Coronary artery (tissue), 2 donors: ENCODE data around the gene CD63.

Experiments used
- DNase-seq: peaks from one replicate; pipeline ENCODE4 v3.0.0-alpha.2; 2017; ENCODE audit warnings: low spot score
- H3K27ac ChIP-seq, 2 donors: fragments of 200-600 bp; sonication (generic); one replicate each; pipeline ENCODE4 v1.5.1; 2016 to 2019
- H3K4me3 ChIP-seq: fragments of 200-600 bp; sonication (generic); 2 replicates; pipeline ENCODE4 v1.5.1; 2016; ENCODE audit warnings: mild to moderate bottlenecking, moderate library complexity
- CTCF ChIP-seq: fragments of 200-600 bp; sonication (generic); IDR thresholded peaks from one replicate; pipeline ENCODE4 v1.5.1; 2019; ENCODE audit warnings: antibody characterized with exemption

Gene CD63

GRCh38 chr12:55733021-55733555, 4.3 kb upstream of the CD63 start:
- no peak for TF ChIP-seq CTCF
- no peak overlapping the region for H3K4me3 ChIP-seq
- no peak for DNase-seq
- no peak overlapping the region for H3K27ac ChIP-seq

GRCh38 chr12:55732288-55732687, 3.5 kb upstream of the CD63 start:
- DNase-seq, result no peak
- no peak for TF ChIP-seq CTCF
- H3K4me3 ChIP-seq, result no peak overlapping the region
- H3K27ac ChIP-seq, result no peak overlapping the region

GRCh38 chr12:55729819-55730818, 1.3 kb upstream of the CD63 start:
- H3K4me3 ChIP-seq, result peak overlapping the region; percentile 95
- no peak for TF ChIP-seq CTCF
- DNase-seq, result peak; percentile 86
- peak overlapping the region; percentile 96 to 98 for H3K27ac ChIP-seq

GRCh38 chr12:55728186-55728938, 447 bp downstream of the CD63 start:
- H3K4me3 ChIP-seq, result peak overlapping the region; percentile 95
- peak overlapping the region; percentile 96 to 98 for H3K27ac ChIP-seq
- DNase-seq, result no peak
- no peak for TF ChIP-seq CTCF

GRCh38 chr12:55727643-55728185, 1.1 kb downstream of the CD63 start:
- no peak for TF ChIP-seq CTCF
- H3K27ac ChIP-seq, result peak overlapping the region; percentile 96 to 98
- peak overlapping the region; percentile 95 for H3K4me3 ChIP-seq
- DNase-seq, result no peak

GRCh38 chr12:55726971-55727370, 1.8 kb downstream of the CD63 start:
- no peak for DNase-seq
- H3K27ac ChIP-seq, result peak overlapping the region; percentile 96 to 98
- TF ChIP-seq CTCF, result no peak
- peak overlapping the region; percentile 95 for H3K4me3 ChIP-seq
